ENCODE data around the gene TINAGL1.

- TF ChIP-seq POLR2A (IDR thresholded peaks at IDR 0.05; ENCODE audit: low read depth, low read length) (no peak), EZH2 (IDR thresholded peaks at IDR 0.05; ENCODE audit: borderline replicate concordance, low read depth, low read length, severe bottlenecking) (no peak), POLR2AphosphoS5 (IDR thresholded peaks at IDR 0.05; ENCODE audit: insufficient read depth, low read depth, low read length) (no peak), GATA2 (IDR thresholded peaks at IDR 0.05; ENCODE audit: insufficient read depth, insufficient read length, low read depth, low read length) (no peak)
- TF ChIP-seq, protein P1, sequence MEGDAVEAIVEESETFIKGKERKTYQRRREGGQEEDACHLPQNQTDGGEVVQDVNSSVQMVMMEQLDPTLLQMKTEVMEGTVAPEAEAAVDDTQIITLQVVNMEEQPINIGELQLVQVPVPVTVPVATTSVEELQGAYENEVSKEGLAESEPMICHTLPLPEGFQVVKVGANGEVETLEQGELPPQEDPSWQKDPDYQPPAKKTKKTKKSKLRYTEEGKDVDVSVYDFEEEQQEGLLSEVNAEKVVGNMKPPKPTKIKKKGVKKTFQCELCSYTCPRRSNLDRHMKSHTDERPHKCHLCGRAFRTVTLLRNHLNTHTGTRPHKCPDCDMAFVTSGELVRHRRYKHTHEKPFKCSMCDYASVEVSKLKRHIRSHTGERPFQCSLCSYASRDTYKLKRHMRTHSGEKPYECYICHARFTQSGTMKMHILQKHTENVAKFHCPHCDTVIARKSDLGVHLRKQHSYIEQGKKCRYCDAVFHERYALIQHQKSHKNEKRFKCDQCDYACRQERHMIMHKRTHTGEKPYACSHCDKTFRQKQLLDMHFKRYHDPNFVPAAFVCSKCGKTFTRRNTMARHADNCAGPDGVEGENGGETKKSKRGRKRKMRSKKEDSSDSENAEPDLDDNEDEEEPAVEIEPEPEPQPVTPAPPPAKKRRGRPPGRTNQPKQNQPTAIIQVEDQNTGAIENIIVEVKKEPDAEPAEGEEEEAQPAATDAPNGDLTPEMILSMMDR (IDR thresholded peaks at IDR 0.05; ENCODE audit: extremely low read depth in 1 of 2, insufficient read depth in 1 of 2, low read depth in 1 of 2, low read length in 2 of 2), result no peak
These were observed 6.1 kb upstream of the TINAGL1 start for GRCh38 chr1:31570228-31570627.

Measured in endothelial cell of umbilical vein (primary cell).